ENCODE measurements around the gene IQCE.

IQCE gene

DNA sequence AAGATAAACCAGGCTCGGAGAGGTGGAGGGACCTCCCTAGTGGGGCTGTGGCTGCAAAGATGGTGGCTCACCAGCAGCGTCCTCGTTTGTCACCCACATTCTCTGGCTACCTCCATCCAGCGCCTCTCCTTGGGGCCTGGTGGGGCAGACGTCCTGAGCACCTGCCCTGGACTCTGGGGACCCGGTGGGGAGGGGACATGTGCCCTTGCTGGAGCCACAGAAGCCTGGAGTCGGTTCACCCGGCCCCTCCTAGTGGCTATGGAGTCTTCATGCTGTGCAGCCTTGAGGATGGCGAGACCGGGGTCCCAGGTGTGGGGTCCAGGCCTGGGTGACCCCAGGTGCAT, 87.5 kb downstream of the IQCE start:
- ATAC-seq: no peak
- TF ChIP-seq ARNTL (CRISPR knock-in tag; IDR thresholded peaks at IDR 0.05; ENCODE audit: borderline replicate concordance, low read depth) (no peak), GLIS3 (CRISPR knock-in tag; IDR thresholded peaks at IDR 0.05) (no peak)
- TF ChIP-seq, protein P1, sequence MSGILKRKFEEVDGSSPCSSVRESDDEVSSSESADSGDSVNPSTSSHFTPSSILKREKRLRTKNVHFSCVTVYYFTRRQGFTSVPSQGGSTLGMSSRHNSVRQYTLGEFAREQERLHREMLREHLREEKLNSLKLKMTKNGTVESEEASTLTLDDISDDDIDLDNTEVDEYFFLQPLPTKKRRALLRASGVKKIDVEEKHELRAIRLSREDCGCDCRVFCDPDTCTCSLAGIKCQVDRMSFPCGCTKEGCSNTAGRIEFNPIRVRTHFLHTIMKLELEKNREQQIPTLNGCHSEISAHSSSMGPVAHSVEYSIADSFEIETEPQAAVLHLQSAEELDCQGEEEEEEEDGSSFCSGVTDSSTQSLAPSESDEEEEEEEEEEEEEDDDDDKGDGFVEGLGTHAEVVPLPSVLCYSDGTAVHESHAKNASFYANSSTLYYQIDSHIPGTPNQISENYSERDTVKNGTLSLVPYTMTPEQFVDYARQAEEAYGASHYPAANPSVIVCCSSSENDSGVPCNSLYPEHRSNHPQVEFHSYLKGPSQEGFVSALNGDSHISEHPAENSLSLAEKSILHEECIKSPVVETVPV (CRISPR knock-in tag; IDR thresholded peaks at IDR 0.05): no peak
- TF ChIP-seq, protein P2, sequence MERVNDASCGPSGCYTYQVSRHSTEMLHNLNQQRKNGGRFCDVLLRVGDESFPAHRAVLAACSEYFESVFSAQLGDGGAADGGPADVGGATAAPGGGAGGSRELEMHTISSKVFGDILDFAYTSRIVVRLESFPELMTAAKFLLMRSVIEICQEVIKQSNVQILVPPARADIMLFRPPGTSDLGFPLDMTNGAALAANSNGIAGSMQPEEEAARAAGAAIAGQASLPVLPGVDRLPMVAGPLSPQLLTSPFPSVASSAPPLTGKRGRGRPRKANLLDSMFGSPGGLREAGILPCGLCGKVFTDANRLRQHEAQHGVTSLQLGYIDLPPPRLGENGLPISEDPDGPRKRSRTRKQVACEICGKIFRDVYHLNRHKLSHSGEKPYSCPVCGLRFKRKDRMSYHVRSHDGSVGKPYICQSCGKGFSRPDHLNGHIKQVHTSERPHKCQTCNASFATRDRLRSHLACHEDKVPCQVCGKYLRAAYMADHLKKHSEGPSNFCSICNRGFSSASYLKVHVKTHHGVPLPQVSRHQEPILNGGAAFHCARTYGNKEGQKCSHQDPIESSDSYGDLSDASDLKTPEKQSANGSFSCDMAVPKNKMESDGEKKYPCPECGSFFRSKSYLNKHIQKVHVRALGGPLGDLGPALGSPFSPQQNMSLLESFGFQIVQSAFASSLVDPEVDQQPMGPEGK (CRISPR knock-in tag; IDR thresholded peaks at IDR 0.05; ENCODE audit: borderline replicate concordance): no peak
- TF ChIP-seq, protein P3, sequence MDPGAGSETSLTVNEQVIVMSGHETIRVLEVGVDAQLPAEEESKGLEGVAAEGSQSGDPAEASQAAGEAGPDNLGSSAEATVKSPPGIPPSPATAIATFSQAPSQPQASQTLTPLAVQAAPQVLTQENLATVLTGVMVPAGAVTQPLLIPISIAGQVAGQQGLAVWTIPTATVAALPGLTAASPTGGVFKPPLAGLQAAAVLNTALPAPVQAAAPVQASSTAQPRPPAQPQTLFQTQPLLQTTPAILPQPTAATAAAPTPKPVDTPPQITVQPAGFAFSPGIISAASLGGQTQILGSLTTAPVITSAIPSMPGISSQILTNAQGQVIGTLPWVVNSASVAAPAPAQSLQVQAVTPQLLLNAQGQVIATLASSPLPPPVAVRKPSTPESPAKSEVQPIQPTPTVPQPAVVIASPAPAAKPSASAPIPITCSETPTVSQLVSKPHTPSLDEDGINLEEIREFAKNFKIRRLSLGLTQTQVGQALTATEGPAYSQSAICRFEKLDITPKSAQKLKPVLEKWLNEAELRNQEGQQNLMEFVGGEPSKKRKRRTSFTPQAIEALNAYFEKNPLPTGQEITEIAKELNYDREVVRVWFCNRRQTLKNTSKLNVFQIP (CRISPR knock-in tag; IDR thresholded peaks at IDR 0.05; ENCODE audit: borderline replicate concordance, low read depth): no peak
- TF ChIP-seq, protein P4, sequence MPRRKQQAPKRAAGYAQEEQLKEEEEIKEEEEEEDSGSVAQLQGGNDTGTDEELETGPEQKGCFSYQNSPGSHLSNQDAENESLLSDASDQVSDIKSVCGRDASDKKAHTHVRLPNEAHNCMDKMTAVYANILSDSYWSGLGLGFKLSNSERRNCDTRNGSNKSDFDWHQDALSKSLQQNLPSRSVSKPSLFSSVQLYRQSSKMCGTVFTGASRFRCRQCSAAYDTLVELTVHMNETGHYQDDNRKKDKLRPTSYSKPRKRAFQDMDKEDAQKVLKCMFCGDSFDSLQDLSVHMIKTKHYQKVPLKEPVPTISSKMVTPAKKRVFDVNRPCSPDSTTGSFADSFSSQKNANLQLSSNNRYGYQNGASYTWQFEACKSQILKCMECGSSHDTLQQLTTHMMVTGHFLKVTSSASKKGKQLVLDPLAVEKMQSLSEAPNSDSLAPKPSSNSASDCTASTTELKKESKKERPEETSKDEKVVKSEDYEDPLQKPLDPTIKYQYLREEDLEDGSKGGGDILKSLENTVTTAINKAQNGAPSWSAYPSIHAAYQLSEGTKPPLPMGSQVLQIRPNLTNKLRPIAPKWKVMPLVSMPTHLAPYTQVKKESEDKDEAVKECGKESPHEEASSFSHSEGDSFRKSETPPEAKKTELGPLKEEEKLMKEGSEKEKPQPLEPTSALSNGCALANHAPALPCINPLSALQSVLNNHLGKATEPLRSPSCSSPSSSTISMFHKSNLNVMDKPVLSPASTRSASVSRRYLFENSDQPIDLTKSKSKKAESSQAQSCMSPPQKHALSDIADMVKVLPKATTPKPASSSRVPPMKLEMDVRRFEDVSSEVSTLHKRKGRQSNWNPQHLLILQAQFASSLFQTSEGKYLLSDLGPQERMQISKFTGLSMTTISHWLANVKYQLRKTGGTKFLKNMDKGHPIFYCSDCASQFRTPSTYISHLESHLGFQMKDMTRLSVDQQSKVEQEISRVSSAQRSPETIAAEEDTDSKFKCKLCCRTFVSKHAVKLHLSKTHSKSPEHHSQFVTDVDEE (CRISPR knock-in tag; IDR thresholded peaks at IDR 0.05): no peak

DNA sequence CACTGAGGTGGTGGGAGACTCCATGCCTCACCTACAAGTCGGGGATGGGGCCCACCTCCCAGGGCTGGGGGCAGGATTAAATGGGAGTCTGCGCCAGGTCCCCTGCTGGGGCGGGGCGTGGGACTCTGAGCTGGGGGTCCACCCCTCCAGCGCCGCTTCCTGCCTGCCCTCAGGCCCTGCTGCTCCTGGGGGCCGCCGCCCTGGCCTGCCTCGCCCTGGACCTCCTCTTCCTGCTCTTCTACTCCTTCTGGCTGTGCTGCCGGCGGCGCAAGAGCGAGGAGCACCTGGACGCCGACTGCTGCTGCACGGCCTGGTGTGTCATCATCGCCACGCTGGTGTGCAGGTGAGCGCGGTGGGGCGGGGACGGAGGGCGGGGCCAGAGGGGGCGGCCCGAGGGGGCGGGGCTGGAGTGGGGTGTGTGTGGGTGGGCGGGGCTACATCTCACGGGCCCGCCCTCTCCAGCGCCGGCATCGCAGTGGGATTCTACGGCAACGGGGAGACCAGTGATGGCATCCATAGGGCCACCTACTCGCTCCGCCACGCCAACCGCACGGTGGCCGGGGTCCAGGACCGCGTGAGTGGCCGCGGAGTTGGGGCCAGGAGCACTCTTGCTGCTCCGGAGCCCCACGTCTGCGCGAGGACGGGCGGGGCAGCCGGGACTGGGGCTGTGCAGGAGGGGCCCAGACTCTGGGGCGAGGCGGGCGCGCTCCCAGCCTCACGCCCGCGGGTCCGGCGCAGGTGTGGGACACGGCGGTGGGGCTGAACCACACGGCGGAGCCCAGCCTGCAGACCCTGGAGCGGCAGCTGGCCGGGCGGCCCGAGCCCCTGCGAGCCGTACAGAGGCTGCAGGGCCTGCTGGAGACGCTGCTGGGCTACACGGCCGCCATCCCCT, 88.1 kb downstream of the IQCE start:
- ATAC-seq: no peak
- TF ChIP-seq ZNF70 (CRISPR knock-in tag; IDR thresholded peaks at IDR 0.05): no peak

DNA sequence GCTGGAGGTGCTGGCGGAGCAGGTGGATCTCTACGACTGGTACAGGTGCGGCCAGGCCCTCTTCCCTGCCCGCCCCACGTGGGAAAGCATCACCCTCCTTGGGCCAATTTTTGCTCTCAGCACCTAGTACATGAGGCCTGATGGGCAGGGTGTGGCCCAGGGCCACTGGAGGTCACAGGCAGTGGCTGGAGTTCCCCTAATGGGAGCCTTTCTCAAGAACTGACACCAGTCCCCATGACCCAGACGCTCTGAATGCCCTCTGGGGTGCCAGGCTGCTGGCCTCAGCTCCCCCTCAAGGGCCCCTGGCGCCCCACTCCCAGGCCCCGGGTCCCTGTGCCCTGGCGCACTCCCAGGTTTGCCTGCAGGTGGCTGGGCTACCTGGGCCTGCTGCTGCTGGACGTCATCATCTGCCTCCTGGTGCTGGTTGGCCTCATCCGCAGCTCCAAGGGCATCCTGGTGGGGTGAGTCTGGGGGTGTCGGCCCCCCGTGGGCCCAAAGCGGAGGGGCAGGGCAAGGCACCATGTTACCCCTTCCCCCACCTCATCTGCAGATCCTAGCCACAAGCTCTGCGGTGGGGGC, 88.9 kb downstream of the IQCE start:
- no peak for ATAC-seq
- no peak for TF ChIP-seq ZC3H10 (CRISPR knock-in tag; IDR thresholded peaks at IDR 0.05)
- TF ChIP-seq, protein P4 (CRISPR knock-in tag; IDR thresholded peaks at IDR 0.05): no peak
- TF ChIP-seq CSDC2 (CRISPR knock-in tag; IDR thresholded peaks at IDR 0.05): no peak
- TF ChIP-seq ZNF565 (CRISPR knock-in tag; conservative IDR thresholded peaks at IDR 0.05; ENCODE audit: low read depth): no peak
- no peak for TF ChIP-seq TOX (CRISPR knock-in tag; IDR thresholded peaks at IDR 0.05; ENCODE audit: borderline replicate concordance)
- TF ChIP-seq ZNF8 (CRISPR knock-in tag; IDR thresholded peaks at IDR 0.05): no peak

DNA sequence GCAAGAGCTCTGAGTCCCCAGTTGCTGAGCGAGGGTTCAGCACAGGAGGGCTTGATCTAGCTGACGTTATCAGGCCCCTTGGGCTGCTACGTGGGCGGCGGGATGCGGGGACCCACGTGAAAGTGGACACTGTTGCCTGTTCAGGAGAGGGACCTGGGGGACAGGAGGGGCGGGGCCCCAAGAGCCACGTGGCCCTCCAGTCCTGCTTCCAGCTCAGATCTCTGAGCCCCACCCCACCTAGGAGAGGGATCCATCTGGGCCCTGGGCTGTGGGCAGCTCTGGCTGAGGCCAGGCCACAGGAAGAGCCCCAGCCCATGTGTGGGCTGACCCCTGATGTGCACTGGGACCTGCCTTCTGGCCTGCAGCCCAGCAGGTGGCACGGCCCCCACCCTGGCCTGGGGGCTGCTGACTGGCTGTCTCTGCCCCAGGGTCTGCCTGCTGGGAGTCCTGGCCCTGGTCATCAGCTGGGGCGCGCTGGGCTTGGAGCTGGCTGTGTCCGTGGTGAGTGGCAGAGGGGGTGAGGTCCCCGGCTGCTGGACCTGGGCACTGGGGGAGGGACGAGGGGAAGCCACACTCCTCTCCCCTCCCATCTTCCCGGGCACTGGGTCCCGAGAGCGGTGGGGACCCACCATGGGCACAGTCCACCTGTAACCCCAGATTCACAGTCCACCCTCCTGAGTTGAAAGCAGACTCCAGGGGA, 90.5 kb downstream of the IQCE start:
- TF ChIP-seq, protein P3 (CRISPR knock-in tag; IDR thresholded peaks at IDR 0.05; ENCODE audit: borderline replicate concordance, low read depth): no peak
- TF ChIP-seq, protein P2 (CRISPR knock-in tag; IDR thresholded peaks at IDR 0.05; ENCODE audit: borderline replicate concordance): no peak
- TF ChIP-seq GLIS3 (CRISPR knock-in tag; IDR thresholded peaks at IDR 0.05) (no peak), RARB (CRISPR knock-in tag; IDR thresholded peaks at IDR 0.05) (no peak), ZFP3 (CRISPR knock-in tag; IDR thresholded peaks at IDR 0.05) (no peak), ZNF8 (CRISPR knock-in tag; IDR thresholded peaks at IDR 0.05) (no peak), OSR1 (CRISPR knock-in tag; IDR thresholded peaks at IDR 0.05) (no peak), ESRRG (CRISPR knock-in tag; IDR thresholded peaks at IDR 0.05) (no peak)
- ATAC-seq: no peak
